GM23338 (cell line): ENCODE data around the gene RNF41.

Experiments
- CREB1 ChIP-seq: fragments of 250-450 bp; sonication (Bioruptor Pico); IDR thresholded peaks from 2 replicates; pipeline ENCODE4 v1.5.0; 2020; ENCODE audit warnings: low read depth, mild to moderate bottlenecking, moderate library complexity
- CTCF ChIP-seq, 2 experiments: fragments of 200-600 bp in 1 of 2; sonication (generic) in 1 of 2; conservative IDR thresholded peaks; 2 replicates each; pipeline versions ENCODE4 v1.5.1 to v1.6.1; 2016 to 2017; ENCODE audit warnings: antibody characterized with exemption in 2 of 2, low read depth in 2 of 2, mild to moderate bottlenecking in 2 of 2, moderate library complexity in 1 of 2
- ETS1 ChIP-seq: IDR thresholded peaks from 2 replicates; pipeline ENCODE4 v1.6.1; 2016; ENCODE audit warnings: antibody characterized with exemption
- EZH2 ChIP-seq: fragments of 200-600 bp; sonication (generic); IDR thresholded peaks from one replicate; pipeline ENCODE4 v1.8.0; 2017; ENCODE audit warnings: antibody characterized with exemption, mild to moderate bottlenecking, low read depth; ENCODE audit not compliant: unreplicated experiment
- EZH2phosphoT487 ChIP-seq: fragments of 200-600 bp; sonication (generic); IDR thresholded peaks from one replicate; pipeline ENCODE4 v1.8.1; 2018; ENCODE audit warnings: antibody characterized with exemption; ENCODE audit not compliant: unreplicated experiment
- JUNB ChIP-seq: IDR thresholded peaks from one replicate; pipeline ENCODE4 v1.6.1; 2016; ENCODE audit warnings: antibody characterized with exemption; ENCODE audit not compliant: unreplicated experiment
- NANOG ChIP-seq: IDR thresholded peaks from 2 replicates; pipeline ENCODE4 v1.6.1; 2016; ENCODE audit warnings: antibody characterized with exemption, borderline replicate concordance
- POLR2AphosphoS5 ChIP-seq: IDR thresholded peaks from 2 replicates; pipeline ENCODE4 v1.6.1; 2016; ENCODE audit warnings: antibody characterized with exemption, low read depth
- REST ChIP-seq: IDR thresholded peaks from one replicate; pipeline ENCODE4 v1.6.1; 2018; ENCODE audit warnings: antibody characterized with exemption; ENCODE audit not compliant: unreplicated experiment
- STAT1 ChIP-seq: IDR thresholded peaks from one replicate; pipeline ENCODE4 v1.6.1; 2016; ENCODE audit warnings: antibody characterized with exemption; ENCODE audit not compliant: unreplicated experiment
- ZNF114 ChIP-seq: fragments of 250-450 bp; sonication (Bioruptor Pico); IDR thresholded peaks from 2 replicates; pipeline ENCODE4 v1.5.0; 2020; ENCODE audit warnings: mild to moderate bottlenecking, moderate library complexity
- ZNF331 ChIP-seq: fragments of 250-450 bp; sonication (Bioruptor Pico); IDR thresholded peaks from 2 replicates; pipeline ENCODE4 v1.5.0; 2020; ENCODE audit warnings: low read depth, mild to moderate bottlenecking, moderate library complexity
- ZNF462 ChIP-seq: fragments of 250-450 bp; sonication (Bioruptor Pico); IDR thresholded peaks from 2 replicates; pipeline ENCODE4 v1.5.0; 2020; ENCODE audit warnings: mild to moderate bottlenecking, moderate library complexity

- TF ChIP-seq EZH2: no peak
- TF ChIP-seq CTCF (conservative IDR thresholded peaks at IDR 0.05; ENCODE audit: low read depth in 2 of 2): no peak
- TF ChIP-seq EZH2phosphoT487: no peak
- TF ChIP-seq POLR2AphosphoS5: no peak
- TF ChIP-seq CREB1: no peak
- TF ChIP-seq REST: no peak
- no peak for TF ChIP-seq STAT1
- TF ChIP-seq ETS1: no peak
- no peak for TF ChIP-seq JUNB
- no peak for TF ChIP-seq ZNF331 (CRISPR knock-in tag)
- no peak for TF ChIP-seq NANOG
- TF ChIP-seq ZNF114 (CRISPR knock-in tag): no peak
- TF ChIP-seq ZNF462 (CRISPR knock-in tag): no peak
These were observed 61.4 kb downstream of the RNF41 start for GRCh38 chr12:56160193-56160763.
